ENCODE results near the gene VAV2.

GRCh38 chr9:133828338-133828997, 163.7 kb downstream of the VAV2 start:
- TF ChIP-seq CTCF (IDR thresholded peaks at IDR 0.05): no peak
- no peak for TF ChIP-seq EP300 (IDR thresholded peaks at IDR 0.05)
- no peak for TF ChIP-seq POLR2AphosphoS5 (IDR thresholded peaks at IDR 0.05)

Data from sigmoid colon (tissue), 4 donors.